ENCODE results near the gene ACVR1.
"Not testable (repeated sequence)": the region's sequence is repeated elsewhere in the genome, so short reads cannot be mapped to it uniquely, and the experiment has no call there.

The ACVR1 gene

DNA sequence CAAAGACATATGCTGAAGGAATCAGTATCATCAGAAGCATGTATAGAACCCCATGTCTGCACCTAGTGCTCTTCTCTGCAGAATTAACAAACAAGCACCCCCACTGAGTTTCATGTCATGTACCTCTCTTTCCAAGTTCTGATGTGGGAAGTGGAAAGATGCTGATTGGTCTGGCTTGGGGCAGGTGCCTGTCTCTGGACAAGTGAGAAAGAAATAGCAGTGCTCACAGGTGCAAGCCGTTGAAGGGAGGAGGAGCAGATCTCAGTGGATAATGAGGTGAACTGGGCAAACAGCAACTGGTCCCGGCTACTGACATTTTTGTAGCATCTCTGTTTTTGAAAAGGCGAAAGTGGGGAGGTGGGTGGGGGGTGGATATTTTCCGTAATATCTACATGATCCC is 17.5 kb upstream of the ACVR1 start:
- Mint-ChIP-seq H3K27ac (peak overlapping the region; percentile 91), H3K27me3 (ENCODE audit: low read depth, poor library complexity) (peaks cover 4% of the 10 kb centered on the region), H3K9me3 (no peaks in the 10 kb centered on the region), H3K4me1 (peaks cover 30% of the 10 kb centered on the region), H3K4me3 (no peak overlapping the region), H3K36me3 (ENCODE audit: low read depth) (no peaks in the 10 kb centered on the region)
- TF ChIP-seq, protein P1, sequence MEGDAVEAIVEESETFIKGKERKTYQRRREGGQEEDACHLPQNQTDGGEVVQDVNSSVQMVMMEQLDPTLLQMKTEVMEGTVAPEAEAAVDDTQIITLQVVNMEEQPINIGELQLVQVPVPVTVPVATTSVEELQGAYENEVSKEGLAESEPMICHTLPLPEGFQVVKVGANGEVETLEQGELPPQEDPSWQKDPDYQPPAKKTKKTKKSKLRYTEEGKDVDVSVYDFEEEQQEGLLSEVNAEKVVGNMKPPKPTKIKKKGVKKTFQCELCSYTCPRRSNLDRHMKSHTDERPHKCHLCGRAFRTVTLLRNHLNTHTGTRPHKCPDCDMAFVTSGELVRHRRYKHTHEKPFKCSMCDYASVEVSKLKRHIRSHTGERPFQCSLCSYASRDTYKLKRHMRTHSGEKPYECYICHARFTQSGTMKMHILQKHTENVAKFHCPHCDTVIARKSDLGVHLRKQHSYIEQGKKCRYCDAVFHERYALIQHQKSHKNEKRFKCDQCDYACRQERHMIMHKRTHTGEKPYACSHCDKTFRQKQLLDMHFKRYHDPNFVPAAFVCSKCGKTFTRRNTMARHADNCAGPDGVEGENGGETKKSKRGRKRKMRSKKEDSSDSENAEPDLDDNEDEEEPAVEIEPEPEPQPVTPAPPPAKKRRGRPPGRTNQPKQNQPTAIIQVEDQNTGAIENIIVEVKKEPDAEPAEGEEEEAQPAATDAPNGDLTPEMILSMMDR (IDR thresholded peaks at IDR 0.05): no peak
- no peak for DNase-seq

DNA sequence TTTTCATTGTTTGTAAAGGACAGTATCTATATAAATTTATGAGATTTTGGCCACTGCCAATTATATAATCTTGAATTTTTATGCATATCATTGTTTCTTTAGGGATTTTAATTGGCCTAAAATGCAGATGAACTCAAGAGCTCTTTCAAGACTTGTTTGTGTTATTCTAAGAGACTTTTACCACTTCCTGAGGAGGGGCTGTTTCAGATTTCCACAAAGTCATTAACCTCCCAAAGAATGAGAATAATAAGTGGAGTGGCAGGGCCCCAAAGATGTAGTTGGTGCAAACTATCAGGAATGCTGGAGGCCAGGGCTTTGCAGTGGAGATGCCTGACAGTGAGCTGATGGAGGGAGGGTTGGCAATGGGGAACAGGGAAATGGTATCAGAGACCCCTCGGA is 15.5 kb upstream of the ACVR1 start:
- TF ChIP-seq, protein P1 (IDR thresholded peaks at IDR 0.05): no peak
- peaks cover 27% of the 10 kb centered on the region for H3K4me1 Mint-ChIP-seq
- H3K27me3 Mint-ChIP-seq (ENCODE audit: low read depth, poor library complexity): peaks cover 4% of the 10 kb centered on the region
- no peak overlapping the region for H3K27ac Mint-ChIP-seq
- no peaks in the 10 kb centered on the region for H3K9me3 Mint-ChIP-seq
- H3K4me3 Mint-ChIP-seq: no peak overlapping the region
- no peaks in the 10 kb centered on the region for H3K36me3 Mint-ChIP-seq (ENCODE audit: low read depth)
- no peak for DNase-seq

DNA sequence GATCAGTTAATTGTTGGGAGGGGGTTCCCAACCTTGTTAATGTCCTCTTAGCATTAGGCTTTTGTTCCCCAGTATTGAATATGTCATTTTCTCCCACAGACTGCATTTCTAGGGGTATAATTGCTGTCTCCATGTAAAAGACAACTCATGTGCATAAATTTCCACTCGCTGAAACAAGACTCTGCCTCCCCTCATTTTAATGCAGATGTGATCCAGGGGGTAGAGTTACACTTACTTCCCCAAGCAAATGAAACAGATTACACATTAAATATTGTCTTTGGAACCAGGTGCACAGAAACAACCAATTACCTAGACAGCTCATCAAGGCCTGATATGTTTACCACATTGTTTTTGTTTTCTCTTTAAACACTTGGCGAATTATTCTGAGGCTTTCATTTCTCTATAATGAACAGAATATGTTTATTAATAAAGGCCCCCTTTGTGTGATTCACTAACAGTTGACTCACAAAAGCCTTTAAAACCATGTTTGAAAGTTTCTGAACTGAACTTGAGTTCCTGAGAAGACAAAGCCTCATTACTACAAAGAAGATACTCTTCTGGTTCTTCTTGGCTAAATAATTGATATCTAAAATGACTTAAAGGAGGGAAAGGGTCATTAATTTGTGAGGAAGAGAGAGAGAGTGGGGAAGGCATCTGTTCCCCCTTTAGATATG is 15.0 kb upstream of the ACVR1 start:
- TF ChIP-seq, protein P1 (IDR thresholded peaks at IDR 0.05): no peak
- Mint-ChIP-seq H3K27ac (peak overlapping the region; percentile 3), H3K4me3 (no peak overlapping the region), H3K4me1 (peaks cover 27% of the 10 kb centered on the region), H3K36me3 (ENCODE audit: low read depth) (no peaks in the 10 kb centered on the region), H3K27me3 (ENCODE audit: low read depth, poor library complexity) (peaks cover 4% of the 10 kb centered on the region), H3K9me3 (no peaks in the 10 kb centered on the region)
- no peak for DNase-seq

DNA sequence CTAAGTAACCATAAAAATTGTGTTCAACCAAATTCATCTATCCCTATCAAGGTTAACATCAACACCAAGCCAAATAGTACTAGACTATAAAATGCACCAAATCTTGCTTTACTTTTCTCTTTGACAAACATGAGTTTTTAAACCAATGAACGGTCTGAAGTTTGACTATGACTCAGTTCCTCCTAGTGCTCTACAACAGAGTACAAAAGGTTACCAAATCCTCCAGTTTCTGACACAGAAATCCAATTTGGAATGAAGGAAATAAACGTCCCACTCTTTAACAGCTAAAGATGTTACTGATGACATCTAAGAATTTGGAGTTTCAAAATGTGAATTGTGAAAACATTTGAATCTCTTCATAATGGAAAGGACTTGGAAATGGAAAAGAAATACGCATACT is 11.8 kb upstream of the ACVR1 start:
- Mint-ChIP-seq H3K36me3 (ENCODE audit: low read depth) (no peaks in the 10 kb centered on the region), H3K9me3 (no peaks in the 10 kb centered on the region), H3K27ac (no peak overlapping the region), H3K27me3 (ENCODE audit: low read depth, poor library complexity) (no peaks in the 10 kb centered on the region), H3K4me3 (no peak overlapping the region), H3K4me1 (peaks cover 18% of the 10 kb centered on the region)
- TF ChIP-seq, protein P1 (IDR thresholded peaks at IDR 0.05): no peak
- DNase-seq: no peak

DNA sequence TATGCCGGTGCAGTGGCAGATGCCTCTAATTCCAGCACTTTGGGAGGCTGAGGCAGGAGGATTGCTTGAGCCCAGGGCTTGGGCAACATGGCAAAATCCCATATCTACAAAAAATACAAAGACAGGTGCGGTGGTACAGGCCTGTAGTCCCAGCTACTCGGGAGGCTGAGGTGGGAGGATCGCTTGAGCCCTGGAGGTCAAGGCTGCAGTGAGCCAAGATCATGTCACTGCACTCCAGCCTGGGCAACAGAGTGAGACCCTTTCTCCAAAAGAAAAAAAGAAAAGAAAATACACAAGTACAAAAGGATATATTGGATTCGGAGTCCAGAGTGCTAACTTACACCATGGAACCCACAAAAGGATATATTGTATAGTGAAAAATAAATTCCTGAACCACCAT is 8.4 kb upstream of the ACVR1 start:
- H3K4me1 Mint-ChIP-seq; H3K4me3 Mint-ChIP-seq; H3K9me3 Mint-ChIP-seq; H3K27ac Mint-ChIP-seq; DNase-seq; H3K36me3 Mint-ChIP-seq (ENCODE audit: low read depth); H3K27me3 Mint-ChIP-seq (ENCODE audit: low read depth, poor library complexity): not testable (repeated sequence)

DNA sequence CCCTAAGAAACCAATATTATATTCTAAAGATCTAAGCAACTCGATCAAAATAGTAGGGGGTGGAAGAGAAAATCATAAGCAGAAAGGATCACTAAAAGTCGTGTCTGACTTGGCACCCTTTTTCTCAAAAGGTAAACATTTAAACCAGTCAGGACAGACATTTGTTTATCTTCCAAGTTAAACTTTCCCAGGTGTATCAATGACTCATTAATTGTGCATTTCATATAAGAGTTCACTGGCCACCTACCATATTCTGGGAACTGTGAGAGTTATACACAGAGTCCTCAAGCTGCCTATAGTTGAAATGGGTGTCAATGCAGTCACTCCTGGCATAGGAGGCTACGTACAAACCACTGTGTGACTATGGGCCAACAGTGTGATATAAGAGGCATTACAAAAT is 4.8 kb upstream of the ACVR1 start:
- Mint-ChIP-seq H3K36me3 (ENCODE audit: low read depth) (no peaks in the 10 kb centered on the region), H3K4me3 (no peak overlapping the region), H3K27ac (no peak overlapping the region), H3K4me1 (peaks cover 12% of the 10 kb centered on the region), H3K27me3 (ENCODE audit: low read depth, poor library complexity) (peaks cover 6% of the 10 kb centered on the region), H3K9me3 (no peaks in the 10 kb centered on the region)
- TF ChIP-seq, protein P1 (IDR thresholded peaks at IDR 0.05): no peak
- DNase-seq: no peak
